ACC112 (cell line): ENCODE results near the gene EIF2S2.
A peak's percentile ranks its signal among the peaks of the same experiment; 100 is the strongest.
"Not testable (repeated sequence)": the region's sequence is repeated elsewhere in the genome, so short reads cannot be mapped to it uniquely, and the experiment has no call there.

Experiments used
- H2AFZ ChIP-seq: fragments of 200-600 bp; sonication (generic); one replicate; pipeline ENCODE4 v1.6.0; 2017; ENCODE audit warnings: antibody characterized with exemption, low read length; ENCODE audit not compliant: unreplicated experiment
- H3K27ac ChIP-seq: fragments of 200-600 bp; sonication (generic); 2 replicates; pipeline ENCODE4 v1.5.1; 2014; ENCODE audit warnings: low read depth, mild to moderate bottlenecking, antibody characterized with exemption, low read length, moderate library complexity
- H3K27me3 ChIP-seq: fragments of 200-600 bp; sonication (generic); 2 replicates; pipeline ENCODE4 v1.6.1; 2014; ENCODE audit warnings: mild to moderate bottlenecking, antibody characterized with exemption, low read length, moderate library complexity, mixed read lengths; ENCODE audit not compliant: insufficient read depth
- H3K36me3 ChIP-seq: fragments of 200-600 bp; sonication (generic); 2 replicates; pipeline ENCODE4 v1.6.1; 2016; ENCODE audit warnings: mild to moderate bottlenecking, antibody characterized with exemption, low read length, moderate library complexity, mixed read lengths; ENCODE audit not compliant: insufficient read depth
- H3K4me1 ChIP-seq: fragments of 200-600 bp; sonication (generic); one replicate; pipeline ENCODE4 v1.6.1; 2016; ENCODE audit warnings: low read length, mixed read lengths; ENCODE audit not compliant: insufficient read depth, unreplicated experiment, control insufficient read depth
- H3K4me3 ChIP-seq: fragments of 200-600 bp; sonication (generic); 2 replicates; pipeline ENCODE4 v1.5.1; 2014; ENCODE audit warnings: mild to moderate bottlenecking, low read depth, low read length
- H3K79me2 ChIP-seq: fragments of 200-600 bp; sonication (generic); one replicate; pipeline ENCODE4 v1.6.0; 2016; ENCODE audit warnings: low read length; ENCODE audit not compliant: control insufficient read depth, unreplicated experiment, insufficient read depth

The EIF2S2 gene

DNA sequence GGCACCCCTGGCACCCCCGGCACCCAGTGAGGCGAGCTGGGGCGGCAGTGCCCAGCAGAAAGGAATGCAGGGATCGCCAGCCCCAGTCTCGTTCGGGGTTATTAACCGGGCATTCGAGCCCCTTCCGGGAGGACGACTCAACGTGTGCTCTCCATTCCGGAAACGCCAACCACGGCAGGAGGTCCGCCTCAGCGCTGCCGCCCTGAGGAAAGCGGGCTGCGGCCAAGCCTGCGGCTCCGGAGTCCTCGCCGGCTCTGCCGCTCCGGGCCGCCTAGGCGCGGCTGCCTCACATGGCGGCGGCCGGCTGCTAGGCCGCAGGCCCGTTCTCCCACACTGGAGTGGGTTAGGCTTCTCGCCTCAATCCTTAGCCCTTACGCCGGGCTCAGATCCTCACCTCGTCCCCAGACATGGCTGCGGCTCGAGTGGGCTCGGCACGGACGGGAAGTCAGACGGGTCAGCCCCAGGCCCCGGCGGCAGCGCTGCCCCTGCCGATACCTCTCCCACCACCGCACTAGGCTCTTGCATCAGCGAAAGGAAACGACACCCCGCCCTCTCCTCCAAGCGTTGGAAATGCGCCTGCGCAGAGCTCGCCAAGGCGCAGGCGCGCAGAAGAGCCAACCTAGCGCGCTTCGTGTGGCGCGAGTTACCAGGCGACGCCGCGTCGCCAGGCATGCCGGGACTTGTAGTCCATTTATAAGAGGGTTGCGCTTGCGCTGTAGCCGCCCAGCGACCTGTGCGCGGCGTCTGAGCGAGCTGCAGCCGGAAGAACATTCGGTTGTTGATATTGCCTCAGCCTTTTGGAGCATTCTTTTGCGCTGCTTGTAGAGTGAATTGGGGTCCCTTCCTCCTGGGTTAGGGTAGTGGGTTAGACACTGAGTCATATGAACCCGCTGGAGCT lies at the start of gene EIF2S2:
Gene EIF2S2, minus strand, starts transcription at position 542 of the 898 bp plus-strand sequence. Its CDS starts 133 bp downstream, at position 409.
- peak within 1 kb of the TSS; percentile 87 for H3K4me3 ChIP-seq
- H3K36me3 ChIP-seq, result peaks cover 9% of the 10 kb centered on the region
- peaks cover 50% of the 10 kb centered on the region for H3K79me2 ChIP-seq
- H3K4me1 ChIP-seq, result peaks cover 29% of the 10 kb centered on the region
- peak within 1 kb of the TSS; percentile 79 for H3K27ac ChIP-seq
- H2AFZ ChIP-seq, result peak within 1 kb of the TSS; percentile 94
- no peaks in the 10 kb centered on the region for H3K27me3 ChIP-seq

- not testable (repeated sequence) for H3K4me1 ChIP-seq, H3K27me3 ChIP-seq, H3K4me3 ChIP-seq, H3K36me3 ChIP-seq, H3K79me2 ChIP-seq, H2AFZ ChIP-seq, H3K27ac ChIP-seq
Observed at GRCh38 chr20:34157697-34158096, 45.7 kb upstream of the EIF2S2 start.

GRCh38 chr20:34155836-34156235 lies 43.8 kb upstream of the EIF2S2 start:
- Histone ChIP-seq H3K4me3 (no peak overlapping the region), H3K4me1 (no peaks in the 10 kb centered on the region), H3K36me3 (no peaks in the 10 kb centered on the region), H2AFZ (no peak overlapping the region), H3K79me2 (no peaks in the 10 kb centered on the region), H3K27me3 (no peaks in the 10 kb centered on the region), H3K27ac (no peak overlapping the region)

DNA sequence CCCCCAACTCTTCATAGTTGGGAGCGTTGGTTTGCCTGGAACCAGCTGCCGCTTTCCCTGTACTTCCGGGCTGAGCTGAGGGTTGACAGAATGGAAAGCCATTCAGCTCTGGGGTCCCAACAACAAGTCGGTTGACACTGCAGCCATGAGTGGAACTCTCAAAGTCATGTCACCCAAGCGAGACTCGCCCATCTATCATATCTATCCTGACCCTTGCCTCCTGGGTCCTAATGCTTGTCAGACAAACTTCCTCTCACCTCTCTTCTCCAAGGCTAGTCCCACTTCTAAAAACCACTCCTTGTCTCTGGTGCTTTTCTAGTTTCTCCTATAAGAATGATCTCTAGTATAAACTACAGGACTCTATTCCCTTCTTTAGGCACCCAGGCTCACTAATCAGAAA lies 41.1 kb upstream of the EIF2S2 start:
- H3K27me3 ChIP-seq, H3K36me3 ChIP-seq, H3K4me1 ChIP-seq, H3K79me2 ChIP-seq, H3K4me3 ChIP-seq, H3K27ac ChIP-seq, H2AFZ ChIP-seq: not testable (repeated sequence)

DNA sequence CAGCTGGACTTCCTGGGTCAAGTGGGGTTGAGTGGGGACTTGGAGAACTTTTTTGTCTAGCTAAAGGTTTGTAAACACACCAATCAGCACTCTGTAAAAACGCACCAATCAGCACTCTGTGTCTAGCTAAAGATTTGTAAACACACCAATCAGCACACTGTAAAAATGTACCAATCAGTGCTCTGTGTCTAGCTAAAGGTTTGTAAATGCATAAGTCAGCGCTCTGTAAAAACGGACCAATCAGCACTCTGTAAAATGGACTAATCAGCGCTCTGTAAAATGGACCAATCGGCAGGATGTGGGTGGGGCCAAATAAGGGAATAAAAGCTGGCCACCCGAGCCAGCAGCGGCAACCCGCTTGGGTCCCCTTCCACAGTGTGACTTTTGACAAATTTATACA lies 40.0 kb upstream of the EIF2S2 start:
- H3K79me2 ChIP-seq, H3K27me3 ChIP-seq, H2AFZ ChIP-seq, H3K4me1 ChIP-seq, H3K36me3 ChIP-seq, H3K27ac ChIP-seq, H3K4me3 ChIP-seq: not testable (repeated sequence)

- no peak overlapping the region for H3K27ac ChIP-seq
- no peaks in the 10 kb centered on the region for H3K27me3 ChIP-seq
- H3K36me3 ChIP-seq, result no peaks in the 10 kb centered on the region
- H2AFZ ChIP-seq, result no peak overlapping the region
- H3K79me2 ChIP-seq, result no peaks in the 10 kb centered on the region
- no peak overlapping the region for H3K4me3 ChIP-seq
- no peaks in the 10 kb centered on the region for H3K4me1 ChIP-seq
Observed at GRCh38 chr20:34150306-34151000, 38.4 kb upstream of the EIF2S2 start.

DNA sequence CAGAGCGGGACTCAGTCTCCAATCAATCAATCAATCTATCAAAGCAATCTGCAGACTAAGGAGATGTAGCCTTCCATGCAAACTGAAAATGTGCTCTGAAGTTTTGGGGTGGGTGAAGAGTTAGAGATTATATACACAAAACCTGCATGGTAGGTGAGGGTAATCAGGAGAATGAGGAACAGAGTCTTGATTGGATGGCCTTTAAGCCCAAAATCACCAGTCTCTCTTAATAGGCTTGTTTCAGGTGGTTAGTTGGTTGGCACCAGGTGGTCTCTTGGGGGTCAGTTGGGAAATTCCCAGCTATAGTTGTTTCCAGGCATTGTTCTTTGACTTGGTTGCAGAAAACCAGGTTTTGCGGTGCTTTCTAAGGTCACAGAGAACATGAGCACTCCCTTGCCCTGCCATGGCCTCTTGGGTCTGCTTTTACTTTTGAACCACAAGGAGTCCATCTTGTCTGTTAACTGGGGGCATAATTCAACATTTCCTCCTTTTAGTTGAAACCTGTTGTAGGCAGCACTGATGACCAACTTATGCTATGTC lies 33.3 kb upstream of the EIF2S2 start:
- Histone ChIP-seq H3K4me1 (no peaks in the 10 kb centered on the region), H3K27me3 (peaks cover 6% of the 10 kb centered on the region; the same call in 1 of the 2 replicates), H3K27ac (no peak overlapping the region), H2AFZ (no peak overlapping the region), H3K4me3 (no peak overlapping the region), H3K36me3 (no peaks in the 10 kb centered on the region), H3K79me2 (no peaks in the 10 kb centered on the region)

- H3K4me1 ChIP-seq, result no peaks in the 10 kb centered on the region
- no peak overlapping the region for H2AFZ ChIP-seq
- no peak overlapping the region for H3K27ac ChIP-seq
- no peaks in the 10 kb centered on the region for H3K36me3 ChIP-seq
- peaks cover 8% of the 10 kb centered on the region; the same call in 1 of the 2 replicates for H3K27me3 ChIP-seq
- no peak overlapping the region for H3K4me3 ChIP-seq
- H3K79me2 ChIP-seq, result no peaks in the 10 kb centered on the region
Observed at GRCh38 chr20:34143951-34144350, 31.9 kb upstream of the EIF2S2 start.

- H2AFZ ChIP-seq, result no peak overlapping the region
- H3K27me3 ChIP-seq, result peaks cover 10% of the 10 kb centered on the region; the same call in 1 of the 2 replicates
- no peak overlapping the region for H3K27ac ChIP-seq
- no peaks in the 10 kb centered on the region for H3K36me3 ChIP-seq
- H3K4me1 ChIP-seq, result no peaks in the 10 kb centered on the region
- H3K4me3 ChIP-seq, result no peak overlapping the region
- no peaks in the 10 kb centered on the region for H3K79me2 ChIP-seq
Observed at GRCh38 chr20:34142121-34142520, 30.1 kb upstream of the EIF2S2 start.

- no peaks in the 10 kb centered on the region for H3K36me3 ChIP-seq
- H2AFZ ChIP-seq, result no peak overlapping the region
- H3K79me2 ChIP-seq, result no peaks in the 10 kb centered on the region
- H3K4me1 ChIP-seq, result no peaks in the 10 kb centered on the region
- H3K4me3 ChIP-seq, result no peak overlapping the region
- no peak overlapping the region for H3K27ac ChIP-seq
- H3K27me3 ChIP-seq, result peaks cover 10% of the 10 kb centered on the region; the same call in 1 of the 2 replicates
Observed at GRCh38 chr20:34141293-34141692, 29.2 kb upstream of the EIF2S2 start.
